HepG2 (cell line): Measurements from ENCODE around the gene NEU4. TPM values are rescaled to one million over a fixed set of nuclear protein-coding genes. Genes with fewer than 3 reads are reported as not detected.

Experiments
- AGO2 ChIP-seq: fragments of 200-400 bp; formaldehyde crosslinking; optimal IDR thresholded peaks from 2 replicates; pipeline ENCODE3; 2017; ENCODE audit warnings: mild to moderate bottlenecking, low read depth, low read length, moderate library complexity
- ELF4 ChIP-seq: sonication (generic); formaldehyde crosslinking; IDR thresholded peaks from 2 replicates; pipeline ENCODE4 v1.5.0; 2020; ENCODE audit warnings: missing genetic modification reagents, mild to moderate bottlenecking, moderate library complexity, borderline replicate concordance
- FOSL1 ChIP-seq: sonication (generic); formaldehyde crosslinking; IDR thresholded peaks from 2 replicates; pipeline ENCODE4 v1.9.0; 2021; ENCODE audit warnings: missing genetic modification reagents, borderline replicate concordance
- KDM5B ChIP-seq: sonication (generic); formaldehyde crosslinking; IDR thresholded peaks from 2 replicates; pipeline ENCODE4 v1.4.0; 2020; ENCODE audit warnings: missing genetic modification reagents, mild to moderate bottlenecking, borderline replicate concordance
- MED13 ChIP-seq: sonication (generic); formaldehyde crosslinking; IDR thresholded peaks from 2 replicates; pipeline ENCODE4 v1.5.0; 2020; ENCODE audit warnings: missing genetic modification reagents
- NPAS2 ChIP-seq: sonication (generic); formaldehyde crosslinking; IDR thresholded peaks from 2 replicates; pipeline ENCODE4 v1.8.0; 2022; ENCODE audit warnings: mild to moderate bottlenecking, missing genetic modification reagents, borderline replicate concordance
- PLRG1 ChIP-seq: fragments of 450-650 bp; conservative IDR thresholded peaks from 2 replicates; pipeline ENCODE4 v1.6.1; 2016
- REPIN1 ChIP-seq: sonication (generic); formaldehyde crosslinking; IDR thresholded peaks from 2 replicates; pipeline ENCODE4 v1.8.0; 2022; ENCODE audit warnings: missing genetic modification reagents, low read depth, mild to moderate bottlenecking, borderline replicate concordance
- SP4 ChIP-seq: sonication (generic); formaldehyde crosslinking; IDR thresholded peaks from 2 replicates; pipeline ENCODE4 v1.8.1; 2023; ENCODE audit warnings: mild to moderate bottlenecking, missing genetic modification reagents
- SP5 ChIP-seq: IDR thresholded peaks from 2 replicates; pipeline ENCODE4 v1.6.1; 2016; ENCODE audit warnings: low read depth, borderline replicate concordance
- SPEN ChIP-seq: sonication (generic); formaldehyde crosslinking; IDR thresholded peaks from 2 replicates; pipeline ENCODE4 v1.5.1; 2020; ENCODE audit warnings: low read depth, mild to moderate bottlenecking, missing genetic modification reagents
- ZNF672 ChIP-seq: sonication (generic); formaldehyde crosslinking; IDR thresholded peaks from 2 replicates; pipeline ENCODE4 v1.8.1; 2022; ENCODE audit warnings: missing genetic modification reagents
- ZNF768 ChIP-seq: sonication (generic); formaldehyde crosslinking; IDR thresholded peaks from 2 replicates; pipeline ENCODE4 v1.4.0; 2020; ENCODE audit warnings: missing genetic modification reagents
- polyA plus RNA-seq, 8 experiments: library from polyadenylated mRNA; depleted of rRNA in 3 of 8; stranded (reverse) in 7 of 8; unstranded in 1 of 8; fragments of >200 nt; fragmentation: Illumina TruSeq in 4 of 8; extraction: Trizol in 4 of 8; gene quantifications; 2 replicates each; pipeline versions ENCODE4 v1.2.1 to v1.2.3, GENCODE V29; 2011 to 2016; ENCODE audit warnings: low read depth in 4 of 8, missing spikeins in 1 of 8, mixed read lengths in 1 of 8; ENCODE audit not compliant: insufficient read depth in 1 of 8
- total RNA-seq, 5 experiments: library from RNA; depleted of rRNA; stranded (reverse); fragments of >200 nt; fragmentation: Illumina TruSeq; extraction: Trizol; gene quantifications; 2 replicates each; pipeline ENCODE4 v1.2.3, GENCODE V29; 2016; ENCODE audit warnings: low read depth in 1 of 5
- TF ChIP-seq, protein P1 (sequence below): sonication (generic); formaldehyde crosslinking; IDR thresholded peaks from 2 replicates; pipeline ENCODE4 v1.4.0; 2020; ENCODE audit warnings: low read depth, mild to moderate bottlenecking, missing genetic modification reagents
- TF ChIP-seq, protein P2 (sequence below): sonication (generic); formaldehyde crosslinking; IDR thresholded peaks from 2 replicates; pipeline ENCODE4 v1.5.1; 2020; ENCODE audit warnings: mild to moderate bottlenecking, missing genetic modification reagents, moderate library complexity
- TF ChIP-seq, protein P3 (sequence below), 2 experiments: sonication (generic) in 1 of 2; formaldehyde crosslinking in 1 of 2; IDR thresholded peaks; 2 replicates each; pipeline versions ENCODE4 v1.4.0 to v1.6.1; 2018 to 2020; ENCODE audit warnings: missing genetic modification reagents in 2 of 2, borderline replicate concordance in 1 of 2, low read depth in 1 of 2, mild to moderate bottlenecking in 1 of 2, missing biosample characterization in 1 of 2

Gene NEU4
- total and polyA plus RNA-seq, 2 of the 13 experiments (the other 11 are each of a cell fraction or from before 2014, with no cell fraction given), result 53.5 to 107 TPM

DNA sequence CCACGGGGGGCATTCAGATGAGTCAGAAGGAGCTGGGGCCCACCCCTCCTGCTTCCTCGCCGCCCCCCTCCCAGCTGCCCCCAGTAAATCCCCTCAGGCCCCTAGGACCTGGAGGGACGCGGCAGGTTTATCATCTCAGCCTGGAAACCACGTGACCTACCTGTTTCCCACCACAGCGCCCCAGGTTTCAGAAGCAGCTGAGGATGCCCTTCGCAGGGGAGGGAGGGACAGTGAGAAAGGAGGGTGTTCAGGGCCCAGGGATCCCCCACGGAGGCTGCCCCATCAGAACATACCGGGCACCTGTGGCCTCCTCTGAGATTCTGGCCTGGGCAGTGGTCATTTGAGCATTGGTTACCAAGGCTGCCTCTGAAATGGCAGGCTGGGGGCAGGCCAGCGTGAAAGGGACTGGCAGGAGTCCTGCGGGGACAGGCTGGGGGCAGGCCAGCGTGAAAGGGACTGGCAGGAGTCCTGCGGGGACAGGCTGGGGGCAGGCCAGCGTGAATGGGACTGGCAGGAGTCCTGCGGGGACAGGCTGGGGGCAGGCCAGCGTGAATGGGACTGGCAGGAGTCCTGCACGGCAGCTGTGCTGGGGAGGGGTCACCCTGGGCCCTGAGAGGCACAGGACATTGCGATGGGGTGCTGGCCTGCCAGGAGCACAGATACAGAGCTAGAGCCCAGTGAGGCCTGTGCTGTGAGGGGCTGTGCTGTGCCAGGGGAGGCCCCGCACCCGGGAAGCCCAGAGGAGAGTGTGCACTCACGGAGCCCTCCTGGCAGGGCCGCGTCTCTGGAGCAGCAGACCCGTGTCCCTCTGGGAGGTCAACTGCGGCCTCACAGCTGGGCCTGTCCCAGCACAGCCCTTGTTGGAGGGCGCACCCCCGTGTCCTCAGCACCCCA lies 1.6 kb downstream of the NEU4 start (continued):
- TF ChIP-seq AGO2 (peak; percentile 13), SP5 (CRISPR knock-in tag) (no peak), ELF4 (CRISPR knock-in tag) (no peak), REPIN1 (CRISPR knock-in tag) (0 out of 2 replicates have a peak, but pooled peaks have one; percentile 12), NPAS2 (no peak), KDM5B (CRISPR knock-in tag) (peak; percentile 51; the same call in 1 of the 2 replicates), MED13 (no peak), ZNF768 (no peak), SPEN (no peak), FOSL1 (CRISPR knock-in tag) (no peak), PLRG1 (no peak), SP4 (CRISPR knock-in tag) (no peak), ZNF672 (CRISPR knock-in tag) (no peak)
- TF ChIP-seq, protein P1, sequence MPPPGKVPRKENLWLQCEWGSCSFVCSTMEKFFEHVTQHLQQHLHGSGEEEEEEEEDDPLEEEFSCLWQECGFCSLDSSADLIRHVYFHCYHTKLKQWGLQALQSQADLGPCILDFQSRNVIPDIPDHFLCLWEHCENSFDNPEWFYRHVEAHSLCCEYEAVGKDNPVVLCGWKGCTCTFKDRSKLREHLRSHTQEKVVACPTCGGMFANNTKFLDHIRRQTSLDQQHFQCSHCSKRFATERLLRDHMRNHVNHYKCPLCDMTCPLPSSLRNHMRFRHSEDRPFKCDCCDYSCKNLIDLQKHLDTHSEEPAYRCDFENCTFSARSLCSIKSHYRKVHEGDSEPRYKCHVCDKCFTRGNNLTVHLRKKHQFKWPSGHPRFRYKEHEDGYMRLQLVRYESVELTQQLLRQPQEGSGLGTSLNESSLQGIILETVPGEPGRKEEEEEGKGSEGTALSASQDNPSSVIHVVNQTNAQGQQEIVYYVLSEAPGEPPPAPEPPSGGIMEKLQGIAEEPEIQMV (CRISPR knock-in tag), result no peak
- TF ChIP-seq, protein P2, sequence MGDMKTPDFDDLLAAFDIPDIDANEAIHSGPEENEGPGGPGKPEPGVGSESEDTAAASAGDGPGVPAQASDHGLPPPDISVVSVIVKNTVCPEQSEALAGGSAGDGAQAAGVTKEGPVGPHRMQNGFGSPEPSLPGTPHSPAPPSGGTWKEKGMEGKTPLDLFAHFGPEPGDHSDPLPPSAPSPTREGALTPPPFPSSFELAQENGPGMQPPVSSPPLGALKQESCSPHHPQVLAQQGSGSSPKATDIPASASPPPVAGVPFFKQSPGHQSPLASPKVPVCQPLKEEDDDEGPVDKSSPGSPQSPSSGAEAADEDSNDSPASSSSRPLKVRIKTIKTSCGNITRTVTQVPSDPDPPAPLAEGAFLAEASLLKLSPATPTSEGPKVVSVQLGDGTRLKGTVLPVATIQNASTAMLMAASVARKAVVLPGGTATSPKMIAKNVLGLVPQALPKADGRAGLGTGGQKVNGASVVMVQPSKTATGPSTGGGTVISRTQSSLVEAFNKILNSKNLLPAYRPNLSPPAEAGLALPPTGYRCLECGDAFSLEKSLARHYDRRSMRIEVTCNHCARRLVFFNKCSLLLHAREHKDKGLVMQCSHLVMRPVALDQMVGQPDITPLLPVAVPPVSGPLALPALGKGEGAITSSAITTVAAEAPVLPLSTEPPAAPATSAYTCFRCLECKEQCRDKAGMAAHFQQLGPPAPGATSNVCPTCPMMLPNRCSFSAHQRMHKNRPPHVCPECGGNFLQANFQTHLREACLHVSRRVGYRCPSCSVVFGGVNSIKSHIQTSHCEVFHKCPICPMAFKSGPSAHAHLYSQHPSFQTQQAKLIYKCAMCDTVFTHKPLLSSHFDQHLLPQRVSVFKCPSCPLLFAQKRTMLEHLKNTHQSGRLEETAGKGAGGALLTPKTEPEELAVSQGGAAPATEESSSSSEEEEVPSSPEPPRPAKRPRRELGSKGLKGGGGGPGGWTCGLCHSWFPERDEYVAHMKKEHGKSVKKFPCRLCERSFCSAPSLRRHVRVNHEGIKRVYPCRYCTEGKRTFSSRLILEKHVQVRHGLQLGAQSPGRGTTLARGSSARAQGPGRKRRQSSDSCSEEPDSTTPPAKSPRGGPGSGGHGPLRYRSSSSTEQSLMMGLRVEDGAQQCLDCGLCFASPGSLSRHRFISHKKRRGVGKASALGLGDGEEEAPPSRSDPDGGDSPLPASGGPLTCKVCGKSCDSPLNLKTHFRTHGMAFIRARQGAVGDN (CRISPR knock-in tag), result peak; percentile 5
- TF ChIP-seq, protein P3, sequence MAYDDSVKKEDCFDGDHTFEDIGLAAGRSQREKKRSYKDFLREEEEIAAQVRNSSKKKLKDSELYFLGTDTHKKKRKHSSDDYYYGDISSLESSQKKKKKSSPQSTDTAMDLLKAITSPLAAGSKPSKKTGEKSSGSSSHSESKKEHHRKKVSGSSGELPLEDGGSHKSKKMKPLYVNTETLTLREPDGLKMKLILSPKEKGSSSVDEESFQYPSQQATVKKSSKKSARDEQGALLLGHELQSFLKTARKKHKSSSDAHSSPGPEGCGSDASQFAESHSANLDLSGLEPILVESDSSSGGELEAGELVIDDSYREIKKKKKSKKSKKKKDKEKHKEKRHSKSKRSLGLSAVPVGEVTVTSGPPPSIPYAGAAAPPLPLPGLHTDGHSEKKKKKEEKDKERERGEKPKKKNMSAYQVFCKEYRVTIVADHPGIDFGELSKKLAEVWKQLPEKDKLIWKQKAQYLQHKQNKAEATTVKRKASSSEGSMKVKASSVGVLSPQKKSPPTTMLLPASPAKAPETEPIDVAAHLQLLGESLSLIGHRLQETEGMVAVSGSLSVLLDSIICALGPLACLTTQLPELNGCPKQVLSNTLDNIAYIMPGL (CRISPR knock-in tag; IDR thresholded peaks at IDR 0.05; ENCODE audit: borderline replicate concordance in 1 of 2, low read depth in 1 of 2), result peak in 1 of 2 experiments; percentile 41; a peak in 1 of 4 replicates
- TF ChIP-seq, all 625 proteins: peak for 31
